Testis (tissue), 2 donors: ENCODE measurements around the gene TM4SF5.

Experiments
- CTCF ChIP-seq, 3 experiments: fragments of 450-650 bp in 2 of 3; fragments of 200-600 bp in 1 of 3; sonication (generic) in 1 of 3; IDR thresholded peaks; one replicate each; pipeline ENCODE4 v1.5.1; 2016 to 2019; ENCODE audit warnings: antibody characterized with exemption in 3 of 3, mild to moderate bottlenecking in 2 of 3, moderate library complexity in 1 of 3
- POLR2A ChIP-seq: fragments of 450-650 bp; IDR thresholded peaks from one replicate; pipeline ENCODE4 v1.6.1; 2017; ENCODE audit warnings: antibody characterized with exemption, mild to moderate bottlenecking, moderate library complexity

DNA sequence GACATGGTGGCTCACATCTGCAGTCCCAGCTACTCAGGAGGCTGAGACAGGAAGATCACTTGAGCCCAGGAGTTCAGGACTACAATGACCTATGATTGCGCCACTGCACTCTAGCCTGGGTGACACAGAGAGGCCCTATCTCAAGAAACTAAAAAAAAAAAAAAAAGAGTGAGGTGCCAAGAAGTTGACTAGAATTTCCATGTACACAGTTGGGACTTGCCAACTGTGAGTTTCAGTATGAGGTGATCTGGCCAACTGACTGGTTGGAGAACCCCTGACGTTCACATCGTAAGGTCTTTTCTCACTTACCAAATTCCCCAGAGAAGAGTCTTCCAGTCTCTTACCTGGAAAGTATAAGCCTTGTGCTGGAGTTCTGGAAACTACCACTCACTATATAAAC, 43.6 kb upstream of the TM4SF5 start:
- TF ChIP-seq CTCF (IDR thresholded peaks at IDR 0.05) (no peak), POLR2A (no peak)
